ENCODE results near the gene BCL2L2. TPM values are rescaled to one million over a fixed set of nuclear protein-coding genes. Genes with fewer than 3 reads are reported as not detected.

Gene BCL2L2
- total and polyA plus RNA-seq, 2 experiments from 2014 or later = 4.3 to 20.8 TPM

- H3K9me2 ChIP-seq (replicated peaks; ENCODE audit: insufficient read depth) = no peaks in the 10 kb centered on the region
- TF ChIP-seq CTCF (IDR thresholded peaks at IDR 0.05; ENCODE audit: poor library complexity) (no peak), EZH2phosphoT487 (IDR thresholded peaks at IDR 0.05; ENCODE audit: low read depth, severe bottlenecking, unreplicated experiment) (no peak), EZH2 (IDR thresholded peaks at IDR 0.05; ENCODE audit: borderline replicate concordance) (no peak)
- H3K27me3 ChIP-seq = no peaks in the 10 kb centered on the region
- H4K20me1 ChIP-seq (ENCODE audit: insufficient read depth, poor library complexity, severe bottlenecking) = no peaks in the 10 kb centered on the region
- H3K4me2 ChIP-seq = no peak overlapping the region
- no peaks in the 10 kb centered on the region for H3K4me1 ChIP-seq (ENCODE audit: insufficient read depth)
- H3K27ac ChIP-seq = no peak overlapping the region
- H2AFZ ChIP-seq = no peak overlapping the region
- no peaks in the 10 kb centered on the region for H3K36me3 ChIP-seq (replicated peaks; ENCODE audit: insufficient read depth, low read depth)
- no peak for DNase-seq (ENCODE audit: low spot score)
- no peak overlapping the region for H3K4me3 ChIP-seq
- no peaks in the 10 kb centered on the region for H3K79me2 ChIP-seq
- H3K9me3 ChIP-seq (ENCODE audit: low read depth) = no peaks in the 10 kb centered on the region
- 91% methylated on average over 1 of the region's 1 CpG for WGBS (ENCODE audit: low lambda C conversion rate, missing lambda C conversion rate)
Measured at GRCh38 chr14:23339506-23340268, 33.1 kb downstream of the BCL2L2 start.

GRCh38 chr14:23344481-23344880 is 37.8 kb downstream of the BCL2L2 start:
- Histone ChIP-seq H3K4me1 (ENCODE audit: insufficient read depth) (no peaks in the 10 kb centered on the region), H3K9me2 (replicated peaks; ENCODE audit: insufficient read depth) (no peaks in the 10 kb centered on the region), H3K9me3 (ENCODE audit: low read depth) (no peaks in the 10 kb centered on the region), H3K27me3 (no peaks in the 10 kb centered on the region), H3K4me2 (no peak overlapping the region), H2AFZ (no peak overlapping the region), H3K4me3 (no peak overlapping the region), H4K20me1 (ENCODE audit: insufficient read depth, poor library complexity, severe bottlenecking) (no peaks in the 10 kb centered on the region), H3K36me3 (replicated peaks; ENCODE audit: insufficient read depth, low read depth) (no peaks in the 10 kb centered on the region), H3K27ac (no peak overlapping the region), H3K79me2 (no peaks in the 10 kb centered on the region)
- 69% methylated on average over 3 of the region's 3 CpGs for WGBS (ENCODE audit: low lambda C conversion rate, missing lambda C conversion rate)
- TF ChIP-seq EZH2 (IDR thresholded peaks at IDR 0.05; ENCODE audit: borderline replicate concordance) (no peak), CTCF (IDR thresholded peaks at IDR 0.05; ENCODE audit: poor library complexity) (no peak), EZH2phosphoT487 (IDR thresholded peaks at IDR 0.05; ENCODE audit: low read depth, severe bottlenecking, unreplicated experiment) (no peak)
- no peak for DNase-seq (ENCODE audit: low spot score)

DNA sequence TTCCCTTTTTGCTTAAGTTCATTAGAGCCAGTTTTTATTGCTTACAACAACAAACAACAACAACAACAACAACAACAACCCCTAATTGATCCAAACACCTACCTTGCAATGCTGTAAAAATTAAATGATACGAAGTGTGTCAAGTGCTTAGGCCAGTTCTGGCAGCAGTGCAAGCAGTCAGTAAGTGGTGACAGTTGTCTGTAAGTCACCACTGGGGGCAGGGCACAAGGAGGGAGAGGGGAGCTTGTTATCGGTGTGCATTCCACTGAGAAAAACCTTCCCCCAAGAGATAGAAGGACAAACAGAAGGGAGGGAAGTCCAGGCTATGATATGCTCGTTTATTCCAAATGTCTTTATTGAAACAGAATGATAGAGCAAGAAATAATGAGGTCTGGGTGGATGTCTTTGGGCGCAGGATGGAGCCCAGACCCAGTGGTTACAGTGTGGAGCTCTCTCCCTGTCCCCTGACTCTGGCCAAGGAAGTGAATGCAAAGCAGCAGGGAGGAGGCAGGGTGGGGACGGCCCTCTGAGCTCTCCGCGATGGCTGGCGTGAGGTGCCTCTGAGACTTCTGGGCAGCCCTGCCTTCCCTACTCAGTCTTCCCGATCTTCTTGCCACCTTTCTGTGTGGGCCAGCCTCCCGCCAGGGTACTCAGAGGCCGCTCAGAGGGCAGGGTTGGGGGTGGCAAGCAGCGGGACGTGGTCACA is 39.5 kb downstream of the BCL2L2 start:
- TF ChIP-seq EZH2phosphoT487 (IDR thresholded peaks at IDR 0.05; ENCODE audit: low read depth, severe bottlenecking, unreplicated experiment) (no peak), EZH2 (IDR thresholded peaks at IDR 0.05; ENCODE audit: borderline replicate concordance) (no peak), CTCF (IDR thresholded peaks at IDR 0.05; ENCODE audit: poor library complexity) (no peak)
- no peaks in the 10 kb centered on the region for H3K9me2 ChIP-seq (replicated peaks; ENCODE audit: insufficient read depth)
- WGBS (ENCODE audit: low lambda C conversion rate, missing lambda C conversion rate) = 76% methylated on average over 12 of the region's 13 CpGs
- no peaks in the 10 kb centered on the region for H3K36me3 ChIP-seq (replicated peaks; ENCODE audit: insufficient read depth, low read depth)
- H2AFZ ChIP-seq = no peak overlapping the region
- no peaks in the 10 kb centered on the region for H3K4me1 ChIP-seq (ENCODE audit: insufficient read depth)
- no peaks in the 10 kb centered on the region for H3K79me2 ChIP-seq
- H3K4me2 ChIP-seq = no peak overlapping the region
- DNase-seq (ENCODE audit: low spot score) = no peak
- H3K27ac ChIP-seq = no peak overlapping the region
- no peaks in the 10 kb centered on the region for H4K20me1 ChIP-seq (ENCODE audit: insufficient read depth, poor library complexity, severe bottlenecking)
- no peak overlapping the region for H3K4me3 ChIP-seq
- H3K27me3 ChIP-seq = no peaks in the 10 kb centered on the region
- no peaks in the 10 kb centered on the region for H3K9me3 ChIP-seq (ENCODE audit: low read depth)

All from hepatocyte (in vitro differentiated cells).